GM19351 (cell line): ENCODE measurements around the gene CFAP54.
A peak's percentile ranks its signal among the peaks of the same experiment; 100 is the strongest.
"Not testable (repeated sequence)": the region's sequence is repeated elsewhere in the genome, so short reads cannot be mapped to it uniquely, and the experiment has no call there.

ENCODE experiments used
- ATAC-seq: cut with Tn5 transposase; IDR thresholded peaks from one replicate; pipeline ENCODE4 v1.9.1; 2021; ENCODE audit warnings: mild to moderate bottlenecking, moderate library complexity; ENCODE audit not compliant: unreplicated experiment

The CFAP54 gene

DNA sequence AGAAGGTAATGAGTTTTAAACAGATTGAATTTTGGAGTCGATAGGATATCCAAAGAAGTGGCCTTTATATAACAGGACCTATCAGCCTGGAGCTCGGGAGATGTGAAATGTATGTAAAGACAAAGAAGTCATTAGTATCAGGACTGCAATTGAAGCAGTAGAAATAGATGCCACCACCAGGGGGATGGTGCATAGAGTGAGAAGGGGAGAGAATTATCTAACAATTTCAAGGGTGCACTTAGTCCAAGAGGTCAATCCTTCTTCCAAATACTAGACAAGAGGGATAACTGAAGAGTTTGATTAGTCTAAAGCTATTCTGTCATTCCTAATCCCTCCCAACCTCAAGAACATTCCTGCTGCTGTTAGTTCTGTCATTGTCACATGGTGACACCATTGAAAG lies 127.8 kb downstream of the CFAP54 start:
- no peak for ATAC-seq

DNA sequence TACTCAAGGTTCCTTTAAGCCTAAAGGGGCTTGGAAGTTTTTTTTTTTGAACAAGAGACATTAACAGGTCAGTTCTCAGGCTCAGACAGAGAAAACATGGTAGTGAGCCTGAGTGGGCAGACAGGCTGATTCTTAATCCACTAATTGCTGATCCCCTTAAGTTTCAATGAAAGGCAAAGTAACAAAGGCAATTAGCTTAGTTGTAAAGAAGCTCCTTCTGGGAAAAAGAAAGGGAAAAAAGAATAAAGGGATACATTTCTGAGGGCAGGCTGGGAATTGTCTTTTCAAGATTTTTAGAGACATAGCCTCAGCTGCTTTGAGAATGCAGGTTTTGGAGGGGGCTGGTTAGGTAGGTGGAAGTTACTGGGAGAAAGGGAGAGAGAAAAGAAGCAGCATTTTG lies 133.8 kb downstream of the CFAP54 start:
- ATAC-seq, result no peak

DNA sequence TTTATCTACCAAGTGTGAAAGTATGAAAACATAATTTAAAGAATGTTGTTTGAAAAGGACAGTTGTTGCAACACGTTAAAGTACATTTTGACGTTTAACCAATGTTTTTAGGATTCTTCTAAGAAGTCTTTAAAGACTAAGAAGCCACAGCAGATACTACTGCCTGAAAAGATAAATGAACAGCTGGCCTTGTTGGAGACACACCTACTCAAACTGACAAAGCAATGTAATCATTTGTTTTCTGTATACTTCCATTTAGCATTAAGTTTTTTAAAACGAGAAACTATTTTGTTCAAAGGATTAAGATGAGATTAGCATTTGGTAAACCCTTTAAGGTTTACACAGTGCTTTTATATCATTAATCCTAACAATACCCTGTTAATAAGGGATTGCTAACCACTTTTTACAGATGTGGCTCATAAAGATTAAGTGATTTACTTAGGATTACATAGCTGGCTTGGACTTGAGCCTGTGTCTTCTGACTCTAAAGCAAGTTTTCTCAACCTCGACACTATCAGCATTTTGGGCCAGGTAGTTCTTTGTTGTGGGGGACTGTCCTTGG lies 134.4 kb downstream of the CFAP54 start:
- no peak for ATAC-seq

DNA sequence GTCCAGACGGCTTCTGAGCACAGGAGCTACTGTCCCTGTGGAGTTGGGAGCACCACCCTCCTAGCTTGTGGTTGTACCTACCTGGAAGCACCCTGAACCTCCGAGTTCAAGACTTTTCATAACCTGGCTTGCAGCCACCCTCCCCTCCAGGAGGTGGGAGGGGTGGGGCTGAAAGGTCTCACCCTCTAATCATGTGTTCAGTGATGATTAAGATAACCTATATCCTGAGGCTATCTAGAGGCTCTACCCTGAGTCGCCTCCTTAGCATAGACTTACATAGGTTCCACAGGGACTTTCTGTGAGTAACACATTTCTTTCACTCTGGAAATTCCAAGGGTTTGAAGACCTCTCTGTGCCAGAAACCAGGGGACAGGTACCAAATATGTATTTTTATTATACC lies 146.5 kb downstream of the CFAP54 start:
- no peak for ATAC-seq

DNA sequence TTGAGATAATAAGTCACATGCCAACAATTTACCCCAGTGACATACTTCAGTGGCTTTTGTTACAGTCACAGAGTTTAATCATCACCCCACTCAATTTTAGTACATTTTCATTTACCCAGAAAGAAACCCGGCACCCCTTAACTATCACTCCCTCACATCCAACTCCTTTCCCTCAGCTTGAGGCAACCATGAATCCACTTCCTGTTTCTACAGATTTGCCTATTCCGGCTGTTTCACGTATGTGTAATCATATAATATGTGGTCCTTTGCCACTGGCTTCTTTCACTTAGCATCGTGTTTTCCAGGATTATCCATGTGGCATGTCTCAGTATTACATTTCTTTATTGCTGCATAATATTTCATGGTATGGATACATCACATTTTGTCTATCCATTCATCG lies 147.5 kb downstream of the CFAP54 start:
- no peak for ATAC-seq

DNA sequence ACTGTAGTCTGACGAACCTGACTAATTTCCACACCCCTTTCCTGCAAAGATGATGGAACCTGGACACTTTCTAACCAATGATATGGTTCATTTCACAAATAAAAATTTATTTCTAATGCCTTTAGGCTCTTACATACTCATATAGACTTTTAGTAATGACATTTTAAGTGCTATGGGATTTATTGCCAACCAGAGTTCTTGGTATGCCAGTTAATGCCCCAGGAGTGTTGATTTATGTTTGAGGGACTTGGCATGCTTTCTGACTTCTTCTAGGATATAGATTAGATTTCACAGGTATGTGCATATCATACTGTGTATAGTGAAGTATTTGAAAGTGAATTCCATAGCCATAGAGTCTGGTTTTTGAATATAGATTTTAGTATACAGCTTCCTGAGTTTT lies 159.5 kb downstream of the CFAP54 start:
- no peak for ATAC-seq

DNA sequence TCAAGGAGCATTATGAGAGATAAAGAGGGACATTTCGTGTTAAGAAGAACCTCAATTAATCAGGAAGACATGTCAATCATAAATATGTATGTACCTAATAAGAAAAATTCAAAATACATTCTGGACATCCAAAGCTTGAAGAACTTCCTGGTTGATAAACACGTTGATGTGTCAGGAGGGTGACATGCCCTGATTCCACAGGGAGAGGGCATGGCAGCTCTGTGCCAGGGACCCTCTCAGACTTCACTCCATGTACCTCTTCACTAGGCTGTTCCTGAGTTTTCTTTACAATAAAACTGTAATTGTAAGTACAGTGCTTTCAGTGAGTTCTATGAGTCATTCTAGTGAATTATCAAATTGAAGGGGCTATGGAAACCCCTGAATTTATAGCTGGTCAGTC lies 163.5 kb downstream of the CFAP54 start:
- no peak for ATAC-seq

DNA sequence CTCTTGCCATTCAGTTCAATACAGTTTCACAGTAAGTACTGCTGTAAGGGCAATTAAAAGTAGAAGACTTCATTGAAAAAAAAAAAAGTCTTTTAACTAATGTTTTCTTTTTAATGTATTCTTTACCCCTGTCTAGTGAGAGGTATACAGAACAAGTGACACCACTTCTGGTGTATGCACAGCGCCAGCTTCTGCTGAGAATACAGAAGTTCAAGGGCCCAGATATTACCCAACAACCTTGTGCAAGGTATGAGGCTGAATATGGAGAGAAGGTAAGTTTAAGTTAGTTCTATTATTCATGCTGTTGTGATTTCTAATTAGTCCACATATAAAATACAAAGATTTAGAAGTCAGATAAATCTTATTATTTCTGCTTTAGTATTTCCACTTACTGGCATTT lies 168.7 kb downstream of the CFAP54 start:
- ATAC-seq, result no peak

DNA sequence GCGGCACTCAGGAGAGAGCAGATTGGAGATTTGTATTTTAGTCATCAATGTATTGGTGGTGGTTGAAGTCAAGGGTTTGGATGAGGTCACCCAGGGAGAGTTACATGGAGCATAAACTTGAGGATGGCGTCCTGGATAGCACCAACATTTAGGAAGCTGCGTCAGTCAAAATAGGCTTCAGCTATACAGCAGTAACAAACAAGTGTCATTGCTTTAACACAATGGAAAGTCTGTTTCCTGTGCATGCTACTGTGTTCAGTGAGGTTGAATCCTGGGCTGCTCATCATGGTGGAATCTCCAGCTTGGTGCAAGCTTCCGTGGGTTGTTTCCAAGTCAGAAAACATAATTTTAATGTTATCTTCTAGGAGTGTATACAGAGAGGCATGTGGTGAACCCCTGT lies 180.4 kb downstream of the CFAP54 start:
- ATAC-seq, result no peak

DNA sequence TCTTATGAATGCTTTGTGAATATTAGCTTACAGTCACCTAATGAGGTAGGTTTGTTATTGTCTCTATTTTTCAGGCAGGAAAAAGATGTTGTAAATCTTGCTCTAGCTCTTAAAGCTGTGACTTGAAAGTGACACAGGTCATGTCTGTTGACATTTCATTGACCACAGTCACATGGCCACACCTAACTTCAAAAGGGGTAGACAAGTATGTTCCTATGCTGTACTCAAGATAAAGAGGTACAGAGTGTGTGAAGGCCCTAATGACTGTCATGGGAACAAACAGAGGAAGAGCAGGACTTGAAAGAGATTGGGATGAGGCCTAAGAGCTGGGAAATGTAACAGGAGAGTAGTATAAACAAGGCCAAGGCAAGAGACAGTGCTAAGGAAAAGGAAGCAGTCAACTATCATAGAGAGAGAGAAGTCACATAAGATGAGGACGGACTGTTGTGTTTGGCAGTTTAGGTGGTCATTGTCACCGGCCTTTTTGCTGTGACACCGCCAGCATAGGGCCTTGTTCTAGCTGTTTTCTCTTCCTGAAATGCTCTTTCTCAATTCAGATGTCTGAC lies 181.0 kb downstream of the CFAP54 start:
- no peak for ATAC-seq

DNA sequence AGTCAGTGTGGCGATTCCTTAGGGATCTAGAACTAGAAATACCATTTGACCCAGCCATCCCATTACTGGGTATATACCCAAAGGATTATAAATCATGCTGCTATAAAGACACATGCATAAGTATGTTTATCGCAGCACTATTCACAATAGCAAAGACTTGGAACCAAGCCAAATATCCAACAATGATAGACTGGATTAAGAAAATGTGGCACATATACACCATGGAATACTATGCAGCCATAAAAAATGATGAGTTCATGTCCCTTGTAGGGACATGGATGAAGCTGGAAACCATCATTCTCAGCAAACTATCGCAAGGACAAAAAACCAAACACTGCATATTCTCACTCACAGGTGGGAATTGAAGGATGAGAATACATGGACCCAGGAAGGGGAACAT lies 186.1 kb downstream of the CFAP54 start:
- not testable (repeated sequence) for ATAC-seq

DNA sequence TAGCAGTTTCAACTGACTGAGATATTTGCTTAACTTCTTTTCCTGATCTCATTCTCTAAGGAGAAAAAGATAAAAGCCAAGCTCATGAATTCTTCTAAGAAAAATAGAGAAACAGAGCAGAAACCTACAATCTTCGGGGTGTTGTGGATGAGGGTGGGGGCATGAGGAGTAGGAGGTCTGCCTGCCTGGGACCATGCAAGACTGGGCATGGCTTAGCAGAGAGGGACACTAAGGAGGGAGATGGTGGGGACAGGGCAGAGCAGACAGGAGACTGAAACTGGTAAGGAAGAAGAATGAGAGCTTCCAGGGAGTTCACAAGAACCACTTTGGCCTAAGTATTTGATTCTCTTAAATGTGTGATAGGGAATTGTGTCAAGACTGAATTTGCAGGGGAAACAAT lies 188.0 kb downstream of the CFAP54 start:
- no peak for ATAC-seq

DNA sequence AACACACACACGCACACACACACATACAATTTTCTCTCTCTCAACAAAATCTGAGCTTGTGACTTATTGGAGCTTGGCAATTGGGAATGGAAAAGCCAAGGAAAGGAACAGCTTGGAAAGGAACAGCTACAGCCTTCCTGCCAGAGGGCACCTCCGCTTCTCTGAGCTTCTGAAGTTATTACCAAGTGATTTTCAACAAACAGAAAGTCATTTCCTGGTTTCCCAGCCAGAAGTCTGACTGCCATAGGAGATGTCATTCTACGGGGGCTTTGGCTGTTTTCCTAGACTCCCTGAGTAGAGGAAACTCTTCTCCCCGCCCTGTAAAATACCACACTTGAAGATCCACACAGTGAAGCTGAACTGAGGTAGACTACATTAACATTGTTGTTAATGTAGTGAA lies 198.3 kb downstream of the CFAP54 start:
- ATAC-seq, result no peak

DNA sequence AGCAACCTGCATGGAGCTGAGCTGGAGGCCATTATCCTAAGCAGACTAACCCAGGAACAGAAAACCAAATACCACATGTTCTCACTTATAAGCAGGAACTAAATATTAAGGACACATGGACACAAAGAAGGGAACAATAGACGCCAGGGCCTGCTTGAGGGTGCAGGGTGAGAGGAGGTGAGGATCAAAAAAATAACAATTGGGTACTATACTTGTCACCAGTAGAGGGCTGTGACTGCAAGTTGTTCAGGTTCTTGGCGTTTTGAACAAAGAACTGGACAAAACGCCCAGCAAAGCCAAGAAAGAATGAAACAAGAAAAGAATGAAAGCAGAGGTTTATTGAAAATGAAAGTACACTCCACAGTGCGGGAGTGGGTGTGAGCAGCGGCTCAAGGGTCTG lies 209.1 kb downstream of the CFAP54 start:
- no peak for ATAC-seq

DNA sequence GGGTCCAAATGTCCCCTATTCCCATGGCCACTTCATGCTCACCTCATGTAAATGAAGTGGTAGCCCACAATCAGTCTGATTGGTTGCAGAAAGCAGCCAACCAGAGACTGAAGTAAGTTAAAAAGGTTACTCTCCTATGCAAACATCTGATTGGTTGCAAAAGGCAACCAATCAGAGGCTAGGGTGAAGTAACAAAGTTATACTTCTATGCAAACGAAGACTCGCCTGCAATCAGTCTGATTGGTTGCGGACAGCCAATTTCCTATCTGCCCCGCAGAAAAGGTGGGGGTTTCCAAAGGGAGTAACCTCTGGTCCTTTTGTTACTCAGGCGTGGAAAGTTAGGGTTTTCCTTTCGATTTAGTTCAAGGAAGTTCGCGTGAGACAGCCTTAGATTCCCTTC lies 209.6 kb downstream of the CFAP54 start:
- no peak for ATAC-seq

DNA sequence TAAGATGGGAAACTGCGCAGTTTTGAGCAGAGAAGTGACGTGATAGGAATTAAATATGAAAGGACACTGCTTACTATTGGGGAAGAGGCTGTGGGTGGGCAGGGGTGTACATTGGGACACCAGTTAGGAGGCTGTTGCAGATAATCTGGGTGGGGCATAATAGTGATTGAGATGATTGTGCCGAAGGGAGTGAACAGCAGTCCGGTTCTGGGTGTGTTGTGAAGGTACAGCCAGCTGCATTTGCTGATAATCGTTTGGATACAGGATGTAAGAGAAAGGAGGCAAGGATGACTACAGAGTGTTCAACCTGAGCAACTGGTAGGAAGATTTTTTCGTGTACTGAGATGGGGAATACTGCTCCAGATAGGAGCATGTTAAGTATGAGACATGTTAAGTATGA lies 212.5 kb downstream of the CFAP54 start:
- ATAC-seq, result no peak

DNA sequence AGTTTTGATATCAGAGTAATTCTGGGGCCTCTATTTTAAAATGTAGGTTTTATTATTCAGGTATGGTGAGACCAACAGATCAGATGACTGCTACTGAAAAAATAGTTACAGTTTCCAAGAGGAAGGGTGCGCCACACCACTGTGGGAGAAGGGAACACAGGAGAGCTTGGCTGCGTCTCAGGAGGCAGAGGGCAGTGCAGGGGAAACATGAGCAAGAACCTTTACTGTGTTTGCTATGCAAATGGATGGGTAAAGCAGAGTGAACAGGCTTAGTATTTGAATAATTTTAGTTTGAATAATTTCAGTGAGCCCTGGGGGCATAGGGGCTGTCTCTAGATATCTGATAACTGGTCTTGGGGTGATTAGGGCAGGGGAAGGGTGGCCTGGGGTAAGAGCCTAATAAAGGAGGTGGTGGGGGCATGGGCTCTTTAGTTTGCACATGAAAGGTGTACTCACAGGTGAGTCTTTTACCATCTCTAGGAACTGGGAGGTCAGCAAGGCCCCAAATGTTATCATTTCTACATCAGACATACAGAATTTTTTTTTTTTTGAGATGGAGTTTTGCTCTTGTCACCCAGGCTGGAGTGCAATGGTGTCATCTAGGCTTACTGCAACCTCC lies 220.9 kb downstream of the CFAP54 start:
- ATAC-seq, result no peak

DNA sequence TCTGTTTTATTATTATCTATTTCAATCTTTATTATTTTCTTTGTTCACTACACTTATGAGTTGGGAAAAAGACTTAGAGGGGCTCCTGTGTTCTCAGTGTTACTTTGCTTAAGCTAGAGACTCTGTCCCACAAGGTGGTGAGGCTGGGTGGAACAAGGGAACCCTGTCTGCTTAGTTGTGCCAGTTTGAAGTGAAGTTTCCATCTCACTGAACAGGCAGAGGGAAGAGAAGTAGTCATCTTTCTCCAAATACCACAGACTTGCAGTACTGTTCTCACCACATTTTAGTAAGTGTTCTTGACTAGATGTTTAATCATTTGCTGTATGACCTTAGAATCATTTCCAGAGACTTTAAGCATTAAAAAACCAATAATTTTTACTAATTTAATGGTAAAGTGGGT lies 222.0 kb downstream of the CFAP54 start:
- ATAC-seq, result no peak

DNA sequence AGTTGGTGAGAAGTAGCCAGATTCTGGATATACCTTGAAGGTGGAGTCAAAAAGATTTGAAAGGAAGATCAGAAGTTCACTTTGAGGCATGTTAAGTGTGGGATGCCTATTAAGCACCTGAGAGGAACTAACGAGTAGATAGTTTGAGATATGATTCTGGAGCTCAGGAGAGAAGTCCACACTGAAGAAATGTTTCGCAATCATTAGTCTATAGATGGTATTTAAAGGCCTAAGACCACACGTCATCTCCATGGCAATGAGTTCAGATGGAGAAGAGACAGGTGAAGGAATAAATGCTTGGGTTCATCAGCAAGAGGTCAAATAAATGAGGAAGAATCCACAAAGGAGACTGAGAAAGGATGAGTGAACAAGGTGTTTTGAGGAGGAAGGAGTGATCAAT lies 224.8 kb downstream of the CFAP54 start:
- no peak for ATAC-seq

DNA sequence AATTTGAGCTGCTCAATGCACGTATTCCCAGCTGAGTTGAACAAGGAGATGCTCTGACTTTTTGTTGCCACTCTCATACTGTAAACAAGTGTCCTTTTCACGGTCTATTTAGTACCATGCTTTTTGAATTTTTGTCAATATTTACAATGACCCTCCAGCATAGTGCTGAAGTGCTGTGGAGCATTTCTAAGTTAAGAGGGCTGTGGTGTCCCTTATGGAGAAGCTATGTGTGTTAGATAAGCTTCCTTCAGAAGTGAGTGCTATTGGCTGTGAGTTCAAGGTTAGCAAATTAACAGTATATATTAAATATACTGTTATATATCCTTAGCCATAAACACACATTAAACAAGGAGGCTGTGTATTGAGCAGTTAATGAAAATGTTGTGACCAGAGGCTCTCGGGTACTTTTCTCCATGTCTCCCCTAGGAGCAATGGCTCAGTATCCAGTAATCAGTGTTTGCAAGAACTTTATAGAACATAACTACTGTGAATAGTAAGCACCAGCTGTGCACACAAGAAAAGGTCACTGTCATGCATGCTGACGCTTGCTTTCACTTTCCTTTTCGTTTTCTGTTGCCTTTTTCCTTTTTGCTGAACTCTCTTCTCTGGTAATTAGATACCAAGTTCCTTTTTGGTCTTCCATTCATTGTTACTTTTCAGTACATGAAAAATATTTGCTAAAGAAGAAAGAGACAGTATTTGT lies 230.4 kb downstream of the CFAP54 start:
- ATAC-seq, result peak; percentile 89

DNA sequence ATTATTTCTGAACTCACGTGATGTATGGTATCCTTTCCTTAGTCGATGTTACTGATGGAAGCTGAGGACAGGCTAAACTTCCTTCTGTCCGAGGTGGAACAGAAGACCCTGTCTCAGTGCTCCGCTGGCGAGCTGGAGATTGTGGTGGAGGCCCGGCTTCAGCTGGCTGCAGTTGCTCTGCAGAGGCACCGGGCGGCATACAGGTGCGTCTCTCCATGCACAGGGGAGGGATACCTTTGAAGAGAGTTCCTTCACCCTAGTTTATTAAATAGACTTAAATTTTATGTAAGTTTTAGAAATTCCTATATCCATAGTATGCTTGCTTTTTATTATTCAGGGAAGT lies 231.0 kb downstream of the CFAP54 start:
- ATAC-seq, result peak; percentile 73

DNA sequence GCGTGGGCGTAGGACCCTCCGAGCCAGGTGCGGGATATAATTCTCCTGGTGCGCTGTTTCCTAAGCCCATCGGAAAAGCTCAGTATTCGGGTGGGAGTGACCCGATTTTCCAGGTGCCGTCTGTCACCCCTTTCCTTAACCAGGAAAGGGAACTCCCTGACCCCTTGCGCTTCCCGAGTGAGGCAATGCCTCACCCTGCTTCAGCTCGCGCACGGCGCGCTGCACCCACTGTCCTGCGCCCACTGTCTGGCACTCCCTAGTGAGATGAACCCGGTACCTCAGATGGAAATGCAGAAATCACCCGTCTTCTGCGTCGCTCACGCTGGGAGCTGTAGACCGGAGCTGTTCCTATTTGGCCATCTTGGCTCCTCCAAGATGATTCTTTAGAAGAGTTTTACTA lies 240.1 kb downstream of the CFAP54 start:
- ATAC-seq, result not testable (repeated sequence)
